ENCODE measurements around the gene F2.

Gene F2

DNA sequence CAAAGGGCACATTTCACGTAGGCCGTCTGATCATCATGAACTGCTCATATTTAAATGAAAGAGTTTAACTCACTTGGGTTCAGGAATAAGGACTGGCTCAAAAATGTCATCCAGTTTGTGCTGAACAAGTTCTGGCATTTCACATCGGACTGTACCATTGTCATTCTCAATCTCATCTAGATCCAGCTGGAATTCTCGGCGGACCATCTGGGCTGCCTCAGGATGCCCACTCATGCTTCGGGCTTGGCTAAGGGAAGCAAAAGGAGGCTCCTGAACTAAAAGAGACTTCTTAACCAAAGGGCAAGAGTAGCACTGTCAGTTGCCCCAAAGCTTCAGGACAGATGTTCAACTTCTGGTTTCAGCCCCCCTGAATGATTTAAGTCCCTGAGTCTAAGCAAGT lies 40.2 kb downstream of the F2 start:
- Histone ChIP-seq H4K20me1 (no peaks in the 10 kb centered on the region; the same call in 1 of the 2 replicates), H3K27me3 (no peaks in the 10 kb centered on the region), H3K4me1 (no peaks in the 10 kb centered on the region), H3K36me3 (peaks cover 100% of the 10 kb centered on the region), H3K9me3 (no peaks in the 10 kb centered on the region), H3K4me2 (no peak overlapping the region), H3K9ac (no peak overlapping the region), H3K27ac (no peak overlapping the region), H3K4me3 (no peak overlapping the region)
- no peak for TF ChIP-seq Cebpa-rat (IDR thresholded peaks at IDR 0.05)

DNA sequence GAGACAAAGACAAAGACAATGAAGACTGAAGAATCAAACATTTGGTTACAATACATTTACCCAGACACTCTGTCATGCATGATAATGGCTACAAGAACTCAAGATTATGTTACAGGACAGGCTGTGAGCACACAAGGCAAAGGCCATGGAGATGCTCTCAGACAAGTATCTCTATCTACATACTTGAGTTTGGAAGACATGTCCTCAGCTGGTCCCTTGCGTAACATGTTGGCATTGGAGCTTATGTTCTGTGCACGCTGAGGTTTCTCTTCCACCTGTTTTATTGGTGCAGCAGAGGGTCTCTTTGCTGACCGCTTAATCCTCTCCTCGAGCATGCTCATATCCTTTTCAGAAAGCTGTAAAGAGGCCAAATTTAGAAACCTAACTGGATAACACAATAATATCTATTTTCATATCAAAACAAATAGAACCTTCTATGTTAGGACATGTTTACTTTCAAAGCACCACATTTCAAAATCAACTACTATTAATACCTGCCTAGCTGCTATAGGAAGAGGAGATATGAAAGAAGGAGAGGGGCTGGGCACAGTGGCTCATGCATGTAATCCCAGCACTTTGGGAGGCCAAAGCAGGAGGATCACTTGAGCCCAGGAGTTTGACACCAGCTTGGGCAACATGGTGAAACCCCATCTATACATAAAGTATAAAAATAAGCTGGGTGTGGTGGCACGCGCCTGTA lies 41.6 kb downstream of the F2 start:
- peaks cover 98% of the 10 kb centered on the region for H3K36me3 ChIP-seq
- no peak overlapping the region for H3K9ac ChIP-seq
- H3K9me3 ChIP-seq, result no peaks in the 10 kb centered on the region

DNA sequence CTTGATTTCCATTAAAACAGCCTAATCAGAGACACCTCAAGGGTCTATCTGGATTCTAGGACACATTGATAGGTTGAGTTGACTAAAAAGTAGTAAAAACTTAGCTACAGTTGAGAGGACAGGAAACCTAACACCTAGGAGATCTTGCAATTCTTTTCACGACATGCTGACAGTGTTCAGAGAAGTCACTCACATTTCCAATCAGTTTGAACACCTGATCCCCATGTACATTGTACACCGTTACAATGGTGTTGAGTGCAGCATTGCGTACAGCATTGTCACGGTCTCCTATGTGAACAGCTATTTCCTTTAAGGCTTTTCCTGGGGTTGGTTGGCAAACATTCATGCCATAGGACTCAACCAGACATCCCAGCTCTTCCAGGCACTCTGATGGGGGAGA lies 42.8 kb downstream of the F2 start:
- no peak overlapping the region for H3K4me3 ChIP-seq
- no peaks in the 10 kb centered on the region for H3K4me1 ChIP-seq
- TF ChIP-seq Cebpa-rat (IDR thresholded peaks at IDR 0.05), result no peak
- H3K9ac ChIP-seq, result no peak overlapping the region
- H3K27me3 ChIP-seq, result no peaks in the 10 kb centered on the region
- no peak overlapping the region for H3K4me2 ChIP-seq
- H3K9me3 ChIP-seq, result no peaks in the 10 kb centered on the region
- no peak overlapping the region for H3K27ac ChIP-seq
- no peaks in the 10 kb centered on the region; the same call in 1 of the 2 replicates for H4K20me1 ChIP-seq
- H3K36me3 ChIP-seq, result peaks cover 96% of the 10 kb centered on the region

More for the DNA sequence above, 41.6 kb downstream of the F2 start:
- Histone ChIP-seq H4K20me1 (no peaks in the 10 kb centered on the region; the same call in 1 of the 2 replicates), H3K4me2 (no peak overlapping the region), H3K27ac (no peak overlapping the region), H3K4me3 (no peak overlapping the region), H3K27me3 (no peaks in the 10 kb centered on the region), H3K4me1 (no peaks in the 10 kb centered on the region)
- no peak for TF ChIP-seq Cebpa-rat (IDR thresholded peaks at IDR 0.05)

DNA sequence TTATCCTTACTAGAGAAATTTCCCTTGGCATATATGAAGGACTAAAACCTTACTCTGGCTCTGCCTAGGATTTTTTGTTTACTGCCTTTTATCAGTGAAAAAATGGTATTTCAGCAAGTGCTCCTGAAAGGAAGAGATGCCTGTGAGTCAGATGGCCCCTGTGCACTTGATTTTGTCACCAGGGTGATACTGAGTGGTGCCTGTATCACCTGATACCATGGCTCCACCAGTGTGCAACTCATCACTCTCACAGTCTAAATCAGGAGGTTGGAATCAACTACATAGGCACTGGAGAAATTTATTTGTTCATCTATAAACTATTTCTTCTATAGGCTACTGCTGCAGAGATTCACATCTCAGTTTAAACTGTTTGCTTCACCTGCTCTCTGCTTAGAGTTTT lies 43.2 kb downstream of the F2 start:
- Histone ChIP-seq H4K20me1 (no peaks in the 10 kb centered on the region; the same call in 1 of the 2 replicates), H3K9ac (no peak overlapping the region), H3K4me2 (no peak overlapping the region), H3K27ac (no peak overlapping the region), H3K4me1 (no peaks in the 10 kb centered on the region), H3K4me3 (no peak overlapping the region), H3K9me3 (no peaks in the 10 kb centered on the region), H3K36me3 (peaks cover 96% of the 10 kb centered on the region), H3K27me3 (no peaks in the 10 kb centered on the region)
- no peak for TF ChIP-seq Cebpa-rat (IDR thresholded peaks at IDR 0.05)

DNA sequence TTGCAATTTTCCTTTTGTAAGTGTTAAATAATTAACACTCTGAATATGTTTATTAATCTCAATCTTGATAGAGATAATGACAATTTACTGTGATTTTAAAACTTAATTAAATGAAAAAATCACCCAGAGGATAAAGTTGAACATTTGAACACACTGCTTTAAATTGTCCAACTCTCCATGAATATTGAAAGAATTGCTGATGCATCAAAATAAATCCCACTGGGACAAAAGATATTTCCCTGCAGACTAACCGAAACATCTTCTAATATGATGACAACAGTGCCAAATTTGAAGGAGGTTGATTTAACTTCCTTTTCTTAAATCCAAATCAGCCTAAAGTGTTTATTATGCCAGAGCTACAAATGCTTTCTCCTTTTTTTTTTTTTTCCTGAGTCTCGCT lies 47.6 kb downstream of the F2 start:
- TF ChIP-seq Cebpa-rat (IDR thresholded peaks at IDR 0.05), result no peak
- Histone ChIP-seq H3K36me3 (peaks cover 96% of the 10 kb centered on the region), H3K4me2 (no peak overlapping the region), H3K4me1 (no peaks in the 10 kb centered on the region), H4K20me1 (no peaks in the 10 kb centered on the region; the same call in 1 of the 2 replicates), H3K9me3 (no peaks in the 10 kb centered on the region), H3K27me3 (no peaks in the 10 kb centered on the region), H3K4me3 (no peak overlapping the region), H3K9ac (no peak overlapping the region), H3K27ac (no peak overlapping the region)

DNA sequence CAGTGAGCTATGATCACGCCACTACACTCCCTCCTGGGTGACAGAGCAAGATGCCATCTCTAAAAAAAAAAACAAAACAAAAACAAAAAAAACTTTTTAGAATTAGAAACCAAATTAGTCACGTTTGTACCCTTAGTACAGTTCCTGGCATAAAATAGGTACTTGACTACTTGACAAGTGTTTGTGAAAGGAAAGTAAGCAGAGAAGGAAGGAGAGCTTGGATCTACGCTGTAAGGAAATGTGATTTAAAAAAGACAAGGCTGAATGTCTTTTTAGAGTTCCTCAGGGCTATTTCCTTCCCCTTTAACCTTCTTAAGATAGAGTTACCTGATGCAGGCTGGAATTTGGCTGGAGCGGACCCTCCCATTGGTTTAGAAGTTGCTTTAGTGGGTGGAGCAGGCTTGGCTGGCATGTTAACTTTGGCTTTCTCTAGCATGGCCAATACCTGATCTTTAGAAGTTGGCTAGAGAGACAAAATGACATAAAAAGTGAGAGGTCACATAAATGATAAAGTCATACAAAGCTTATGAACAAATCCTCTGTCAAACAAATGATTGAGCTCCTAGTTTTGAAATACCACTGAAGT lies 50.7 kb downstream of the F2 start:
- Histone ChIP-seq H3K9me3 (no peaks in the 10 kb centered on the region), H4K20me1 (no peaks in the 10 kb centered on the region), H3K4me3 (no peak overlapping the region), H3K4me1 (no peaks in the 10 kb centered on the region), H3K36me3 (peaks cover 97% of the 10 kb centered on the region), H3K27me3 (no peaks in the 10 kb centered on the region), H3K9ac (no peak overlapping the region), H3K4me2 (no peak overlapping the region), H3K27ac (no peak overlapping the region)
- TF ChIP-seq Cebpa-rat (IDR thresholded peaks at IDR 0.05), result no peak

DNA sequence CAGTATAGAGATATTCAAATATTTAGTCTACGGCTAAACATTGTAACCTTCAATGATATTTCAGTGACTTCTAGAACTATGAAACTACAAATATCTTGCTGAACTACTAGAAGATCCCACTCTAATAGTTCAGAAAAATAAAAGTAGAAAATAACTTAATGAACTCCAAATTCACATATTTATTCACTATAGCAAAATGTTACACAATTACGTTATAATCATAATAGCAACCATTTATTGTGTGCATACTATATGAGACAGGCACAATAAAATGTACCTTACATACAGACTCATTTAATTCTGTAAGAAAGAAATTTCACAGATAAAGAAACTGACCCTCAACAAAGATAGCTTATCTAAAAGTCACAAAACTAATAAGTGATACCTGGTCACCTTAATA lies 57.9 kb downstream of the F2 start:
- peaks cover 99% of the 10 kb centered on the region for H3K36me3 ChIP-seq

DNA sequence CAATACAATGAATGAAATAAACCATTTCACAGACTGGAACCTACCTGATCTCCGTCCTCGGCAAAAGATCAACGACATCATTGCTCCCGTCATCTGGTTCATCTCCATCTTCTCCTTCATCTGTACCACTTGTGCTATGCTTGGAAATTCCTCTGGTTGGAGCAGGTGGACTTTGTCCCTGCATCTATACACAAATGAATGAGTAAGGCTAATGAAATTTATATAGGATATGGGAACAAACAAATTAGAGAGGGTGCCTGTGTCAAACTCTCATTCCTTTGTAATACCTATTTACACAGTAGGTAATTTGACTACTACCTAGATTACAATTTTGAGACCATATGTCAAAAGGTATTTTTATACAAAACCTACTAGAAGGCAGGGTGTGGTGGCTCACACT lies 59.4 kb downstream of the F2 start:
- Histone ChIP-seq H3K4me2 (no peak overlapping the region), H3K4me3 (no peak overlapping the region)
- no peak for TF ChIP-seq Cebpa-rat (IDR thresholded peaks at IDR 0.05)

More for the DNA sequence above, 57.9 kb downstream of the F2 start:
- H3K4me1 ChIP-seq, result no peaks in the 10 kb centered on the region
- no peak overlapping the region for H3K27ac ChIP-seq
- H3K9ac ChIP-seq, result no peak overlapping the region
- H4K20me1 ChIP-seq, result no peaks in the 10 kb centered on the region
- no peaks in the 10 kb centered on the region for H3K9me3 ChIP-seq
- no peak for TF ChIP-seq Cebpa-rat (IDR thresholded peaks at IDR 0.05)
- H3K27me3 ChIP-seq, result no peaks in the 10 kb centered on the region
- no peak overlapping the region for H3K4me2 ChIP-seq
- H3K4me3 ChIP-seq, result no peak overlapping the region

More for the DNA sequence above, 59.4 kb downstream of the F2 start:
- no peak overlapping the region for H3K9ac ChIP-seq
- no peaks in the 10 kb centered on the region for H3K4me1 ChIP-seq
- no peaks in the 10 kb centered on the region for H4K20me1 ChIP-seq
- peaks cover 99% of the 10 kb centered on the region for H3K36me3 ChIP-seq
- H3K9me3 ChIP-seq, result no peaks in the 10 kb centered on the region
- no peaks in the 10 kb centered on the region for H3K27me3 ChIP-seq
- no peak overlapping the region for H3K27ac ChIP-seq
